HFF-Myc (cell line): ENCODE data around the gene ALG12.

ENCODE experiments used
- DNase-seq: peaks from one replicate; pipeline ENCODE4 v3.0.0-alpha.2; 2011; ENCODE audit warnings: low read depth; ENCODE audit errors: extremely low read depth
- H3K4me3 ChIP-seq: replicated peaks from 2 replicates; pipeline ENCODE4 v1.5.1; 2011; ENCODE audit warnings: low read depth, mild to moderate bottlenecking, control low read depth, low read length
- CTCF ChIP-seq: IDR thresholded peaks from 2 replicates; pipeline ENCODE4 v1.5.1; 2012; ENCODE audit warnings: mild to moderate bottlenecking, low read depth, low read length, control low read depth; ENCODE audit errors: missing control alignments

Gene ALG12

GRCh38 chr22:49880281-49880680 is 38.0 kb downstream of the ALG12 start:
- no peak for DNase-seq
- no peak overlapping the region for H3K4me3 ChIP-seq
- TF ChIP-seq CTCF, result no peak

- DNase-seq, result no peak
- no peak for TF ChIP-seq CTCF
- H3K4me3 ChIP-seq, result no peak overlapping the region
Measured at GRCh38 chr22:49879871-49880270, 38.4 kb downstream of the ALG12 start.

- H3K4me3 ChIP-seq, result no peak overlapping the region
- no peak for TF ChIP-seq CTCF
- DNase-seq, result no peak
Measured at GRCh38 chr22:49878206-49878605, 40.0 kb downstream of the ALG12 start.

- no peak for DNase-seq
- no peak for TF ChIP-seq CTCF
- no peak overlapping the region for H3K4me3 ChIP-seq
Measured at GRCh38 chr22:49877642-49878041, 40.6 kb downstream of the ALG12 start.

- no peak overlapping the region for H3K4me3 ChIP-seq
- no peak for DNase-seq
- TF ChIP-seq CTCF, result no peak
Measured at GRCh38 chr22:49873228-49873940, 44.9 kb downstream of the ALG12 start.

- no peak overlapping the region for H3K4me3 ChIP-seq
- TF ChIP-seq CTCF, result no peak
- no peak for DNase-seq
Measured at GRCh38 chr22:49872347-49872746, 45.9 kb downstream of the ALG12 start.

GRCh38 chr22:49871482-49871881 is 46.8 kb downstream of the ALG12 start:
- DNase-seq, result no peak
- no peak for TF ChIP-seq CTCF
- H3K4me3 ChIP-seq, result no peak overlapping the region
